HG03558 (cell line): ENCODE data around the gene GLS.
"Not testable (repeated sequence)": the region's sequence is repeated elsewhere in the genome, so short reads cannot be mapped to it uniquely, and the experiment has no call there.

Source experiments
- ATAC-seq: cut with Tn5 transposase; IDR thresholded peaks from one replicate; pipeline ENCODE4 v1.9.1; 2021; ENCODE audit warnings: moderate number of reproducible peaks; ENCODE audit not compliant: unreplicated experiment; ENCODE audit errors: extremely low read depth

Gene GLS

GRCh38 chr2:190922376-190922775 lies 41.8 kb downstream of the GLS start:
- ATAC-seq, result no peak

- no peak for ATAC-seq
Measured at GRCh38 chr2:190927301-190927700, 46.7 kb downstream of the GLS start.

- ATAC-seq, result no peak
Measured at GRCh38 chr2:190929919-190930318, 49.3 kb downstream of the GLS start.

- no peak for ATAC-seq
Measured at GRCh38 chr2:190930411-190930810, 49.8 kb downstream of the GLS start.

- no peak for ATAC-seq
Measured at GRCh38 chr2:190932514-190932913, 51.9 kb downstream of the GLS start.

- ATAC-seq, result no peak
Measured at GRCh38 chr2:190933361-190933760, 52.7 kb downstream of the GLS start.

GRCh38 chr2:190935054-190935453 lies 54.4 kb downstream of the GLS start:
- no peak for ATAC-seq

- ATAC-seq, result no peak
Measured at GRCh38 chr2:190938771-190939335, 58.2 kb downstream of the GLS start.

- ATAC-seq, result no peak
Measured at GRCh38 chr2:190940454-190940853, 59.8 kb downstream of the GLS start.

GRCh38 chr2:190941571-190941970 lies 61.0 kb downstream of the GLS start:
- no peak for ATAC-seq

- ATAC-seq, result no peak
Measured at GRCh38 chr2:190942697-190943096, 62.1 kb downstream of the GLS start.

- ATAC-seq, result no peak
Measured at GRCh38 chr2:190943706-190944105, 63.1 kb downstream of the GLS start.

GRCh38 chr2:190947141-190947540 lies 66.5 kb downstream of the GLS start:
- ATAC-seq, result no peak

- ATAC-seq, result peak; percentile 75
Measured at GRCh38 chr2:190947711-190948251, 67.2 kb downstream of the GLS start.

- no peak for ATAC-seq
Measured at GRCh38 chr2:190948671-190949070, 68.0 kb downstream of the GLS start.

- ATAC-seq, result no peak
Measured at GRCh38 chr2:190950566-190950991, 70.0 kb downstream of the GLS start.

- no peak for ATAC-seq
Measured at GRCh38 chr2:190953257-190953656, 72.6 kb downstream of the GLS start.

- ATAC-seq, result no peak
Measured at GRCh38 chr2:190959911-190960788, 79.5 kb downstream of the GLS start.

GRCh38 chr2:190961117-190961516 lies 80.5 kb downstream of the GLS start:
- not testable (repeated sequence) for ATAC-seq

- no peak for ATAC-seq
Measured at GRCh38 chr2:190961918-190962487, 81.4 kb downstream of the GLS start.

GRCh38 chr2:190963088-190963487 lies 82.5 kb downstream of the GLS start:
- ATAC-seq, result no peak
